BE2C (cell line): ENCODE data around the gene SH3RF3.

ENCODE experiments used
- DNase-seq: peaks from one replicate; pipeline ENCODE4 v3.0.0-alpha.2; 2020
- H3K27me3 ChIP-seq: fragments of 250-450 bp; sonication (Bioruptor Pico); 2 replicates; pipeline ENCODE4 v1.5.1; 2020; ENCODE audit warnings: mild to moderate bottlenecking
- H3K36me3 ChIP-seq: fragments of 250-450 bp; sonication (Bioruptor Pico); 2 replicates; pipeline ENCODE4 v1.5.1; 2020; ENCODE audit warnings: mild to moderate bottlenecking
- H3K4me1 ChIP-seq: fragments of 250-450 bp; sonication (Bioruptor Pico); 2 replicates; pipeline ENCODE4 v1.5.1; 2020
- H3K4me3 ChIP-seq: 2 replicates; pipeline ENCODE4 v1.5.1; 2011; ENCODE audit warnings: low read depth, low read length
- H3K9me3 ChIP-seq: fragments of 250-450 bp; sonication (Bioruptor Pico); 2 replicates; pipeline ENCODE4 v1.5.1; 2020
- TF ChIP-seq, protein P1 (sequence below): IDR thresholded peaks from 2 replicates; pipeline ENCODE4 v1.5.1; 2012; ENCODE audit warnings: mild to moderate bottlenecking, low read depth, low read length

The SH3RF3 gene

DNA sequence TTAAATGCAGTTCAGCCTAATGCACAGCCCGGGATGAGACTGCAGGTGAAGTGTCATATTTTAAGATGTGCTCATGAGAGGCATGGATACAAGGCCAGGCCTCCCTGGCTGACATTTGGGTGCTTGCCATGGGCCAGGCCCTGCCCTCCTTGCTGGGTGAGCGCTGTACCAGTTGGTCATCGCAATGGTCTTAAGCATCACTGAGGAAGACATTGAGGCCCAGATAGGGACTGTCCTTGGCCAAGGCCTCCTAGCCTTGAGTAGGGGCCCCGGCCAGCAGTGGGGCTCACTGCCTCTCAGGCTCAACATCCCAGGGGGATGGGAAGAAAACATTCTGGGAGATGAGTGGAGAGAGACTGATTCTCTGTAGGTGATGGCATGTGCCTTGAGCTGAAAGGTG is 184.3 kb downstream of the SH3RF3 start:
- Histone ChIP-seq H3K4me1 (no peaks in the 10 kb centered on the region), H3K36me3 (no peaks in the 10 kb centered on the region), H3K27me3 (no peaks in the 10 kb centered on the region), H3K9me3 (no peaks in the 10 kb centered on the region), H3K4me3 (no peak overlapping the region)
- no peak for DNase-seq
- TF ChIP-seq, protein P1, sequence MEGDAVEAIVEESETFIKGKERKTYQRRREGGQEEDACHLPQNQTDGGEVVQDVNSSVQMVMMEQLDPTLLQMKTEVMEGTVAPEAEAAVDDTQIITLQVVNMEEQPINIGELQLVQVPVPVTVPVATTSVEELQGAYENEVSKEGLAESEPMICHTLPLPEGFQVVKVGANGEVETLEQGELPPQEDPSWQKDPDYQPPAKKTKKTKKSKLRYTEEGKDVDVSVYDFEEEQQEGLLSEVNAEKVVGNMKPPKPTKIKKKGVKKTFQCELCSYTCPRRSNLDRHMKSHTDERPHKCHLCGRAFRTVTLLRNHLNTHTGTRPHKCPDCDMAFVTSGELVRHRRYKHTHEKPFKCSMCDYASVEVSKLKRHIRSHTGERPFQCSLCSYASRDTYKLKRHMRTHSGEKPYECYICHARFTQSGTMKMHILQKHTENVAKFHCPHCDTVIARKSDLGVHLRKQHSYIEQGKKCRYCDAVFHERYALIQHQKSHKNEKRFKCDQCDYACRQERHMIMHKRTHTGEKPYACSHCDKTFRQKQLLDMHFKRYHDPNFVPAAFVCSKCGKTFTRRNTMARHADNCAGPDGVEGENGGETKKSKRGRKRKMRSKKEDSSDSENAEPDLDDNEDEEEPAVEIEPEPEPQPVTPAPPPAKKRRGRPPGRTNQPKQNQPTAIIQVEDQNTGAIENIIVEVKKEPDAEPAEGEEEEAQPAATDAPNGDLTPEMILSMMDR: no peak

DNA sequence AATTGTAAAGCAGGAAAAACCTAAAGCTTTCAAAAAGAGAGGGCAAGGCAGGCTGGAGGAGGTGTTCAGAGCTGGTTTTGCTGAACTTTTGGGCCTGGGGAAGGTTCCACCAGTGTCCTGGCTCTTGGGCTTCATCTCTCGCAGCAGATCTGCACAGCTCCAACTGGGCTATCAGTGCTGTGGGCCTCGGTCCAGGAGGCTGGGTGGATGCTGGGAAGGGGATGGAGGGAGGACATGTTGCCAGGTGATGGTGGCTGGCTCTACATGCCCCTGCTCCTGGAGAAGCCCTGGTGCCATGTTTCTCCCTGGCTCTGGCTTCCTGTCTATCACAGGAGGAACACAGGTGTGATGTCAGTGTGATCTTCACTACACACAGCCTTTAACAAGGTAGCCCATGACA is 187.1 kb downstream of the SH3RF3 start:
- Histone ChIP-seq H3K27me3 (no peaks in the 10 kb centered on the region), H3K9me3 (no peaks in the 10 kb centered on the region), H3K4me3 (no peak overlapping the region), H3K4me1 (no peaks in the 10 kb centered on the region), H3K36me3 (no peaks in the 10 kb centered on the region)
- no peak for DNase-seq
- TF ChIP-seq, protein P1: no peak

DNA sequence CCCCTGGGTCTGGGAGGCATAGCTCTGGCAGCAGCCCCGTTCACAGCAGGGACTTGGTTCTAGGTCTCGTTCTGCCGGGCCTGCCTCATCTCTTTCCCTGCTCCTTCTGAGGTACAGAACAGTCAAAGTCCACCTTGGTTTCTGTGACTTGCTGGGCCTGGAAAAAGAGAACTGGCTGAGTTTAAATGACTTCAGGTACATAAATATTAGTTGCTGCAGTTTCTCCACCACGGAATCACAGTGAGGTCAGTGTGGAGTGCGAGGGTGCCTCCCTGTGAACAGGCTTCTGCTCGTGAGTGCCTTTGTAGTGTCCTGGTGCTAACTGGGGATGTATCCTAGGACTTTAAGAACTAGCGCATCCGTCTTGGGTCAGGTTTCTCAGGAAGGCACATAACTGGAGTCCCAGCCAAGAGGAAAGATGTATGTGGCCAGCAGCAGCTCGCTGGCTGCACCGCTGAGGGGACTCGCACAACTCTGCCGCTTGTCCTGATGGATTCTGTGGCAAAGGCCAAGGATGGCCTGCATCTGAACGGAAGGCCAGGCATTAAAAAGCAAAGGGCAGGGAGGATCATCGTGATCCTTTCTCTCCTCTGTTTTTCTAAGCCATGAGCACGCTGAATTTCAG is 188.6 kb downstream of the SH3RF3 start:
- H3K4me3 ChIP-seq: no peak overlapping the region

DNA sequence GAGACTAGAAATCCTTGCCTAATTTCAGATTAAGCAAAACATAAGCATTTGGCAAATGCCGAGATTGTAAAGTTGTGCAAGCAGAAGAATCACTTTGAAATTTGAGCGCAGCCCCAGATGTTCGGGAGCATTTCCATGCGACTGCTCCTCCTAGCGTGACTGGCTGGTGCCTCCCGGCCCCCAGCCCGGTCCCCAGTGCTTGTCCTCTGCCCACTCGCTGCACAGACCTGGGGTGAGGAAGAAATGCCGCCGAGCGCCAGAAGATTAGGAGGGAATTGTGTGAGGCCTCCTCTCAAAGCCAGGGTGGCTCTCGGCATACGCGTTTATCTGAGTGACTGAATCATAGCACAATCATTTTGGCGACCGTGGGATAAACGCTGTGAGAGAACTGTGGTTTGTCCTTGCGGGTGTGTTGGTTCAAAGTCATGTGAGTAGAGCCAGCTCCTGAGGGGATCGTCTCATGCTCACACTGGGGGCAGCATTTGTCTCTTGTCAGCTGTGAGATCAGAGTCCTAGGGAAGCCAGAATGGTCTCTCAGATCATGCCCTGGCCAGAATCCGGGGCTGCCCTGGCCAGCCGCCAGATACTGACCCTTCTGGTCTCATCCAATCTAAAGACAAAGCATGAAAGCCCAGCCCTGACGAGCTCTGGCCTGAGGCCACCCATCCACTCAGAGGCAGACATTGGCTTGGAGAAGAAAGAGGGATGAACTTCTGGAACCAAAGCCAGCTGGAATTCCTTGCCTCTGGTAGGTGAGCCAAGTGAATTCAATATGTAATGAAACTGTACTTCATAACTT is 189.3 kb downstream of the SH3RF3 start:
- Histone ChIP-seq H3K9me3 (no peaks in the 10 kb centered on the region), H3K27me3 (no peaks in the 10 kb centered on the region), H3K36me3 (no peaks in the 10 kb centered on the region), H3K4me1 (no peaks in the 10 kb centered on the region), H3K4me3 (no peak overlapping the region)
- TF ChIP-seq, protein P1: no peak
- DNase-seq: no peak

More for the DNA sequence above, 188.6 kb downstream of the SH3RF3 start:
- Histone ChIP-seq H3K9me3 (no peaks in the 10 kb centered on the region), H3K36me3 (no peaks in the 10 kb centered on the region), H3K4me1 (no peaks in the 10 kb centered on the region), H3K27me3 (no peaks in the 10 kb centered on the region)
- TF ChIP-seq, protein P1: no peak
- DNase-seq: no peak

DNA sequence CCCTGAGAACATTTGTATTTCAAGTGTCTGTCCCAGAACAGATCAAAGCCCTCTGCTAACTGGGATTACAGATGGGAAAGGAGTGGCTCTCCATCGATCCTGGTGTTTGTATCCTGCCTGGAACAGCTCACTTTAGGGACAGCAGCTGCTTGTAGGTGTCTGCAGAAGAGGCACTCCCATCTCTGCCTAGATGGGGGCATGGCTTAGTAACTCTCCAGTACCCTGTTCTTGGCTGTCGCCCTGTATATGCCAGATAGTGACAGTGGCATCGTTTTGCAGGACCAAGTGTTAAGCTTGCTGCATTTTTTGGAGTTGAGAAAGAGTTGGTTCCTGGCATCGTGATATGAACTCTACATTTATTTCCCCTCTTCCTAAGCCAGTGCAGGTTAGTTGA is 189.9 kb downstream of the SH3RF3 start:
- Histone ChIP-seq H3K27me3 (no peaks in the 10 kb centered on the region), H3K9me3 (no peaks in the 10 kb centered on the region), H3K4me3 (no peak overlapping the region), H3K4me1 (no peaks in the 10 kb centered on the region), H3K36me3 (no peaks in the 10 kb centered on the region)
- no peak for DNase-seq
- TF ChIP-seq, protein P1: no peak
